HepG2 (cell line): ENCODE measurements around the gene ANKHD1. TPM values are rescaled to one million over a fixed set of nuclear protein-coding genes. Genes with fewer than 3 reads are reported as not detected.

Source experiments
- GTF3A ChIP-seq: sonication (generic); formaldehyde crosslinking; conservative IDR thresholded peaks from 2 replicates; pipeline ENCODE4 v1.4.0; 2020; ENCODE audit warnings: mild to moderate bottlenecking, missing genetic modification reagents
- HMGXB3 ChIP-seq: sonication (generic); formaldehyde crosslinking; IDR thresholded peaks from 2 replicates; pipeline ENCODE4 v1.4.0; 2020; ENCODE audit warnings: missing genetic modification reagents, borderline replicate concordance
- HNF4G ChIP-seq, 2 experiments: sonication (generic) in 1 of 2; formaldehyde crosslinking in 1 of 2; IDR thresholded peaks; 2 replicates each; pipeline versions ENCODE4 v1.4.0 to v1.6.1; 2011 to 2020; ENCODE audit warnings: borderline replicate concordance in 2 of 2, low read depth in 2 of 2, mild to moderate bottlenecking in 2 of 2, low read length in 1 of 2, missing genetic modification reagents in 1 of 2, moderate library complexity in 1 of 2
- KLF15 ChIP-seq: sonication (generic); formaldehyde crosslinking; IDR thresholded peaks from 2 replicates; pipeline ENCODE4 v1.8.1; 2023; ENCODE audit warnings: borderline replicate concordance, mild to moderate bottlenecking, inconsistent platforms, missing genetic modification reagents, mixed read lengths
- NR1H2 ChIP-seq: sonication (generic); formaldehyde crosslinking; IDR thresholded peaks from 2 replicates; pipeline ENCODE4 v1.8.1; 2022; ENCODE audit warnings: low read depth, missing genetic modification reagents, borderline replicate concordance
- SMARCE1 ChIP-seq: fragments of 450-650 bp; IDR thresholded peaks from 2 replicates; pipeline ENCODE4 v1.6.1; 2017; ENCODE audit warnings: borderline replicate concordance
- SP5 ChIP-seq: IDR thresholded peaks from 2 replicates; pipeline ENCODE4 v1.6.1; 2016; ENCODE audit warnings: low read depth, borderline replicate concordance
- TFAP4 ChIP-seq: sonication (generic); IDR thresholded peaks from 2 replicates; pipeline ENCODE4 v1.6.1; 2016; ENCODE audit warnings: low read depth, borderline replicate concordance
- ZFP62 ChIP-seq: sonication (generic); formaldehyde crosslinking; IDR thresholded peaks from 2 replicates; pipeline ENCODE4 v1.4.0; 2020; ENCODE audit warnings: missing genetic modification reagents
- ZNF275 ChIP-seq: sonication (generic); formaldehyde crosslinking; IDR thresholded peaks from 2 replicates; pipeline ENCODE4 v1.8.0; 2022; ENCODE audit warnings: missing genetic modification reagents, mild to moderate bottlenecking, inconsistent platforms, borderline replicate concordance
- ZNF296 ChIP-seq: sonication (generic); formaldehyde crosslinking; conservative IDR thresholded peaks from 2 replicates; pipeline ENCODE4 v1.5.0; 2020; ENCODE audit warnings: mild to moderate bottlenecking, missing genetic modification reagents
- ZNF567 ChIP-seq: sonication (generic); formaldehyde crosslinking; IDR thresholded peaks from 2 replicates; pipeline ENCODE4 v1.8.1; 2023; ENCODE audit warnings: mild to moderate bottlenecking, missing genetic modification reagents, borderline replicate concordance
- ZNF646 ChIP-seq: sonication (generic); formaldehyde crosslinking; IDR thresholded peaks from 2 replicates; pipeline ENCODE4 v1.9.0; 2021; ENCODE audit warnings: mild to moderate bottlenecking, missing genetic modification reagents
- ZNF850 ChIP-seq: sonication (generic); formaldehyde crosslinking; conservative IDR thresholded peaks from 2 replicates; pipeline ENCODE4 v1.9.0; 2021; ENCODE audit warnings: mild to moderate bottlenecking, missing genetic modification reagents
- polyA plus RNA-seq, 8 experiments: library from polyadenylated mRNA; depleted of rRNA in 3 of 8; stranded (reverse) in 7 of 8; unstranded in 1 of 8; fragments of >200 nt; fragmentation: Illumina TruSeq in 4 of 8; extraction: Trizol in 4 of 8; gene quantifications; 2 replicates each; pipeline versions ENCODE4 v1.2.1 to v1.2.3, GENCODE V29; 2011 to 2016; ENCODE audit warnings: low read depth in 4 of 8, missing spikeins in 1 of 8, mixed read lengths in 1 of 8; ENCODE audit not compliant: insufficient read depth in 1 of 8
- total RNA-seq, 5 experiments: library from RNA; depleted of rRNA; stranded (reverse); fragments of >200 nt; fragmentation: Illumina TruSeq; extraction: Trizol; gene quantifications; 2 replicates each; pipeline ENCODE4 v1.2.3, GENCODE V29; 2016; ENCODE audit warnings: low read depth in 1 of 5

The ANKHD1 gene
- total and polyA plus RNA-seq, 2 of the 13 experiments (the other 11 are each of a cell fraction or from before 2014, with no cell fraction given), result 69.9 to 82.0 TPM

GRCh38 chr5:140402258-140403074 lies 833 bp downstream of the ANKHD1 start (continued):
- no peak for TF ChIP-seq HMGXB3 (CRISPR knock-in tag)
- TF ChIP-seq ZNF296, result no peak
- TF ChIP-seq HNF4G (IDR thresholded peaks at IDR 0.05; ENCODE audit: borderline replicate concordance, low read depth, low read length), result peak; percentile 37; the same call in 1 of the 2 replicates
- TF ChIP-seq HNF4G (CRISPR knock-in tag; IDR thresholded peaks at IDR 0.05; ENCODE audit: borderline replicate concordance, low read depth), result peak; percentile 46; the same call in 1 of the 2 replicates
- TF ChIP-seq ZNF567 (CRISPR knock-in tag), result peak; percentile 84; the same call in 1 of the 2 replicates
- TF ChIP-seq ZNF646, result no peak
- TF ChIP-seq SP5 (CRISPR knock-in tag), result peak; percentile 50; the same call in 1 of the 2 replicates
- TF ChIP-seq TFAP4, result no peak
- TF ChIP-seq SMARCE1, result no peak
- no peak for TF ChIP-seq ZNF850 (CRISPR knock-in tag)
- no peak for TF ChIP-seq NR1H2
- no peak for TF ChIP-seq GTF3A
- no peak for TF ChIP-seq ZFP62 (CRISPR knock-in tag)
- TF ChIP-seq KLF15 (CRISPR knock-in tag), result no peak
- no peak for TF ChIP-seq ZNF275 (CRISPR knock-in tag)
